ENCODE measurements around the gene INSC.

INSC gene

DNA sequence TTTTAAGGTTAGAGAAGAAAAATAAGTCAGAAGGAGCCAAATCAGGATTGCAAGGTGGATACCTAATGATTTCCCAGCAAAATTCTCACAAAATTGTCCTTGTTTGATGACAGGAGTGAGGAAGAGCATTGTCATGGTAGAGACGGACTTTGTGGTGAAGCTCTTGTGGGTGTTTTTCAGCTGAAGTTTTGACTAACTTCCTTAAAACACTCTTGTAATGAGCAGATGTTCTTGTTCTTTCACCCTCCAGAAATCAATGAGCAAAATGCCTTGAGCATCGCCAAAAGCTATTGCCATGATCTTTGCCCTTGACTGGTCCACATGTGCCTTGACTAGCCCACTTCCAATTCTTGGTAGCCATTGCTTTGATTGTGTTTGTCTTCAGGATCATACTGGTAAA lies 21.3 kb upstream of the INSC start:
- no peaks in the 10 kb centered on the region for H3K9me3 ChIP-seq (ENCODE audit: control insufficient read depth, insufficient read depth, low read depth, low read length)
- ChIA-PET POLR2A (no interaction called here), CTCF (interaction anchor here (0.8 to 3.6 kb wide), 4 partner anchors 9 to 185 kb away, joined by 3 to 22 read pairs (median 6); no protein-coding TSS in a partner anchor)
- TF ChIP-seq ZNF510 (tag by site-specific recombination; IDR thresholded peaks at IDR 0.05; ENCODE audit: insufficient replicate concordance) (no peak), ZNF324 (tag by site-specific recombination; IDR thresholded peaks at IDR 0.05) (no peak), KLF1 (tag by site-specific recombination; IDR thresholded peaks at IDR 0.05) (no peak), ZNF423 (tag by site-specific recombination; IDR thresholded peaks at IDR 0.05) (no peak), ZNF530 (tag by site-specific recombination; IDR thresholded peaks at IDR 0.05; ENCODE audit: low read depth) (no peak), ZNF404 (tag by site-specific recombination; IDR thresholded peaks at IDR 0.05) (no peak), MYNN (tag by site-specific recombination; IDR thresholded peaks at IDR 0.05; ENCODE audit: borderline replicate concordance) (no peak)
- TF ChIP-seq, protein P1, sequence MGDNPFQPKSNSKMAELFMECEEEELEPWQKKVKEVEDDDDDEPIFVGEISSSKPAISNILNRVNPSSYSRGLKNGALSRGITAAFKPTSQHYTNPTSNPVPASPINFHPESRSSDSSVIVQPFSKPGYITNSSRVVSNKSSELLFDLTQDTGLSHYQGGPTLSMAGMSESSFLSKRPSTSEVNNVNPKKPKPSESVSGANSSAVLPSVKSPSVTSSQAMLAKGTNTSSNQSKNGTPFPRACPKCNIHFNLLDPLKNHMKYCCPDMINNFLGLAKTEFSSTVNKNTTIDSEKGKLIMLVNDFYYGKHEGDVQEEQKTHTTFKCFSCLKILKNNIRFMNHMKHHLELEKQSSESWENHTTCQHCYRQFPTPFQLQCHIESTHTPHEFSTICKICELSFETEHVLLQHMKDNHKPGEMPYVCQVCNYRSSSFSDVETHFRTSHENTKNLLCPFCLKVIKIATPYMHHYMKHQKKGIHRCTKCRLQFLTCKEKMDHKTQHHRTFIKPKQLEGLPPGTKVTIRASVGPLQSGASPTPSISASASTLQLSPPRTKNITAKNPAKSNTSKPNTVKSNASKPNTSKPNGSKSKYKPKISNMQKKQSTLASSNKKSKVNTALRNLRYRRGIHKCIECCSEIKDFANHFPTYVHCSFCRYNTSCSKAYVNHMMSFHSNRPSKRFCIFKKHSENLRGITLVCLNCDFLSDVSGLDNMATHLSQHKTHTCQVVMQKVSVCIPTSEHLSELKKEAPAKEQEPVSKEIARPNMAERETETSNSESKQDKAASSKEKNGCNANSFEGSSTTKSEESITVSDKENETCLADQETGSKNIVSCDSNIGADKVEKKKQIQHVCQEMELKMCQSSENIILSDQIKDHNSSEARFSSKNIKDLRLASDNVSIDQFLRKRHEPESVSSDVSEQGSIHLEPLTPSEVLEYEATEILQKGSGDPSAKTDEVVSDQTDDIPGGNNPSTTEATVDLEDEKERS (tag by site-specific recombination; IDR thresholded peaks at IDR 0.05) = no peak
- H3K36me3 ChIP-seq (ENCODE audit: control insufficient read depth in 2 of 2, insufficient read depth in 1 of 2, low read length in 2 of 2) = no peaks in the 10 kb centered on the region
- H3K4me1 ChIP-seq (ENCODE audit: control insufficient read depth, insufficient read depth, low read length) = no peaks in the 10 kb centered on the region
- no peak overlapping the region for H3K27ac ChIP-seq (ENCODE audit: extremely low read depth, low read depth, low read length)
- no peak overlapping the region for H3K4me3 ChIP-seq (ENCODE audit: low read depth, low read length)

DNA sequence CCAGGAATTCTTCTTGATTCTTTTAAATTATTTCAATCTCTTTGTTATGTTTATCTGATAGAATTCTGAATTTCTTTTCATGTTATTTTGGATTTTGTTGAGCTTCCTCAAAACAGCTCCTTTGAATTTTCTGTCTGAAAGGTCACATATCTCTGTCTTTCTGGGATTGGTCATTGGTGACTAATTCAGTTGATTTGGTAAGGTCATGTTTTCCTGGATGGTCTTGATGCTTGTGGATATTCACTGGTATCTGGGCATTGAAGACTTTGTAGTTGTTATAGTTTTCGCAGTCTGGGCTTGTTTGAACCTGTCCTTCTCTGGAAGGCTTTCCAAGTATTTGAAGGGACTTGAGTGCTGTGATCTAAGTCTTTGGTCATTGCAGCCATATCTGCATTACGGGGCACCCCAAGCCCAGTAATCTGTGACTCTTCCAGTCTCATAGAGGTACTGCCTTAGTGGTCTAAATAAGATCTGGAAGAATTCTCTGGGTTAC lies 18.9 kb upstream of the INSC start:
- TF ChIP-seq ZSCAN30 (tag by site-specific recombination; IDR thresholded peaks at IDR 0.05) = no peak
- no peak for TF ChIP-seq ZEB2 (tag by site-specific recombination; IDR thresholded peaks at IDR 0.05)
- TF ChIP-seq ZNF416 (tag by site-specific recombination; IDR thresholded peaks at IDR 0.05) = no peak
- TF ChIP-seq ZNF510 (tag by site-specific recombination; IDR thresholded peaks at IDR 0.05; ENCODE audit: insufficient replicate concordance) = no peak
- TF ChIP-seq ZNF311 (tag by site-specific recombination; IDR thresholded peaks at IDR 0.05; ENCODE audit: borderline replicate concordance) = no peak
- TF ChIP-seq ZNF560 (tag by site-specific recombination; IDR thresholded peaks at IDR 0.05; ENCODE audit: borderline replicate concordance) = no peak
- TF ChIP-seq ZFP3 (tag by site-specific recombination; IDR thresholded peaks at IDR 0.05; ENCODE audit: low read depth) = no peak
- TF ChIP-seq, protein P2, sequence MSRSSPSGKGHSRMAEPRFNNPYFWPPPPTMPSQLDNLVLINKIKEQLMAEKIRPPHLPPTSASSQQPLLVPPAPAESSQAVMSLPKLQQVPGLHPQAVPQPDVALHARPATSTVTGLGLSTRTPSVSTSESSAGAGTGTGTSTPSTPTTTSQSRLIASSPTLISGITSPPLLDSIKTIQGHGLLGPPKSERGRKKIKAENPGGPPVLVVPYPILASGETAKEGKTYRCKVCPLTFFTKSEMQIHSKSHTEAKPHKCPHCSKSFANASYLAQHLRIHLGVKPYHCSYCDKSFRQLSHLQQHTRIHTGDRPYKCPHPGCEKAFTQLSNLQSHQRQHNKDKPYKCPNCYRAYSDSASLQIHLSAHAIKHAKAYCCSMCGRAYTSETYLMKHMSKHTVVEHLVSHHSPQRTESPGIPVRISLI (tag by site-specific recombination; IDR thresholded peaks at IDR 0.05) = no peak
- TF ChIP-seq BCL11A (tag by site-specific recombination; IDR thresholded peaks at IDR 0.05; ENCODE audit: low read depth) = no peak
- no peak for TF ChIP-seq ZNF214 (tag by site-specific recombination; IDR thresholded peaks at IDR 0.05; ENCODE audit: borderline replicate concordance)
- no peak for TF ChIP-seq ZNF184 (tag by site-specific recombination; IDR thresholded peaks at IDR 0.05)
- ChIA-PET POLR2A (no interaction called here), CTCF (interaction anchor here (0.8 to 1.7 kb wide), 4 partner anchors 9 to 306 kb away, joined by 3 to 7 read pairs (median 5); no protein-coding TSS in a partner anchor)
- H3K9me3 ChIP-seq (ENCODE audit: control insufficient read depth, insufficient read depth, low read depth, low read length) = no peaks in the 10 kb centered on the region
- no peak overlapping the region for H3K27ac ChIP-seq (ENCODE audit: extremely low read depth, low read depth, low read length)
- H3K4me1 ChIP-seq (ENCODE audit: control insufficient read depth, insufficient read depth, low read length) = no peaks in the 10 kb centered on the region
- no peaks in the 10 kb centered on the region for H3K36me3 ChIP-seq (ENCODE audit: control insufficient read depth in 2 of 2, insufficient read depth in 1 of 2, low read length in 2 of 2)
- no peak overlapping the region for H3K4me3 ChIP-seq (ENCODE audit: low read depth, low read length)

DNA sequence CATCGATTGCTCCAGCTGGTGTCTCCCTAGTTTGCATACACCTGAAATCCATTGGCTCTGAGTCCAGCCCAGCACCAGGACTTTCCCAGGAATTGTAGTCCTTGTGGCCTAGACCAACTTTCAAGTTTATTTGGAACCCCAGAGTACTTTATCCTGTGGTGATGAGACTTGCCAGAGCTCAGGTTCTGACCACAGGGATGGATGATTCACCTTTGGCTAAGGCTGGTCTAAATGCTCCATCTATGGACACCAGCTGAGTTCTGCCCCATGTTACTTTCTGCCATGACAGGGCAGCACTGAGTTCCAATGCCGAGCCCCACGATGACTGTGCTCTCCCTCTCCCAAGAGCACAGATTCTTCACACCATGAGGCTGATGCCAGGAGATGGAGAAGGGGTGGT lies 17.3 kb upstream of the INSC start:
- H3K4me3 ChIP-seq (ENCODE audit: low read depth, low read length) = no peak overlapping the region
- TF ChIP-seq ZNF155 (tag by site-specific recombination; IDR thresholded peaks at IDR 0.05) = no peak
- TF ChIP-seq ZNF169 (tag by site-specific recombination; IDR thresholded peaks at IDR 0.05) = no peak
- TF ChIP-seq ZNF473 (tag by site-specific recombination; IDR thresholded peaks at IDR 0.05) = no peak
- TF ChIP-seq YY1 (tag by site-specific recombination; IDR thresholded peaks at IDR 0.05) = no peak
- no peak for TF ChIP-seq KLF9 (tag by site-specific recombination; IDR thresholded peaks at IDR 0.05; ENCODE audit: low read depth)
- TF ChIP-seq, protein P3, sequence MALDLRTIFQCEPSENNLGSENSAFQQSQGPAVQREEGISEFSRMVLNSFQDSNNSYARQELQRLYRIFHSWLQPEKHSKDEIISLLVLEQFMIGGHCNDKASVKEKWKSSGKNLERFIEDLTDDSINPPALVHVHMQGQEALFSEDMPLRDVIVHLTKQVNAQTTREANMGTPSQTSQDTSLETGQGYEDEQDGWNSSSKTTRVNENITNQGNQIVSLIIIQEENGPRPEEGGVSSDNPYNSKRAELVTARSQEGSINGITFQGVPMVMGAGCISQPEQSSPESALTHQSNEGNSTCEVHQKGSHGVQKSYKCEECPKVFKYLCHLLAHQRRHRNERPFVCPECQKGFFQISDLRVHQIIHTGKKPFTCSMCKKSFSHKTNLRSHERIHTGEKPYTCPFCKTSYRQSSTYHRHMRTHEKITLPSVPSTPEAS (tag by site-specific recombination; IDR thresholded peaks at IDR 0.05) = no peak
- no peak for TF ChIP-seq ZNF133 (tag by site-specific recombination; IDR thresholded peaks at IDR 0.05)
- TF ChIP-seq ZNF830 (tag by site-specific recombination; IDR thresholded peaks at IDR 0.05; ENCODE audit: low read depth) = no peak
- TF ChIP-seq ZNF48 (tag by site-specific recombination; IDR thresholded peaks at IDR 0.05) = no peak
- TF ChIP-seq ZNF335 (tag by site-specific recombination; conservative IDR thresholded peaks at IDR 0.05) = no peak
- no peak for TF ChIP-seq BCL11B (tag by site-specific recombination; IDR thresholded peaks at IDR 0.05; ENCODE audit: low read depth)
- ChIA-PET CTCF (interaction anchor here (0.6 to 0.8 kb wide), 4 partner anchors 15 to 397 kb away, joined by 3 to 6 read pairs (median 4); no protein-coding TSS in a partner anchor), POLR2A (no interaction called here)
- H3K36me3 ChIP-seq (ENCODE audit: control insufficient read depth in 2 of 2, insufficient read depth in 1 of 2, low read length in 2 of 2) = no peaks in the 10 kb centered on the region
- H3K9me3 ChIP-seq (ENCODE audit: control insufficient read depth, insufficient read depth, low read depth, low read length) = no peaks in the 10 kb centered on the region
- no peak overlapping the region for H3K27ac ChIP-seq (ENCODE audit: extremely low read depth, low read depth, low read length)
- no peaks in the 10 kb centered on the region for H3K4me1 ChIP-seq (ENCODE audit: control insufficient read depth, insufficient read depth, low read length)

All from HEK293 (cell line).